Activated CD8-positive, alpha-beta memory T cell treated with anti-CD3 and anti-CD28 coated beads, Interleukin-2, amount 50 U/mL, for 1 hour (primary cell): ENCODE measurements around the gene PLXNA4.

Experiments used
- DNase-seq: peaks from one replicate; pipeline ENCODE4 v3.0.0-alpha.2; 2020; ENCODE audit errors: extremely low read depth

Gene PLXNA4

GRCh38 chr7:132242192-132242812 is 334.0 kb downstream of the PLXNA4 start:
- no peak for DNase-seq

GRCh38 chr7:132240821-132241422 is 335.3 kb downstream of the PLXNA4 start:
- DNase-seq, result no peak

DNA sequence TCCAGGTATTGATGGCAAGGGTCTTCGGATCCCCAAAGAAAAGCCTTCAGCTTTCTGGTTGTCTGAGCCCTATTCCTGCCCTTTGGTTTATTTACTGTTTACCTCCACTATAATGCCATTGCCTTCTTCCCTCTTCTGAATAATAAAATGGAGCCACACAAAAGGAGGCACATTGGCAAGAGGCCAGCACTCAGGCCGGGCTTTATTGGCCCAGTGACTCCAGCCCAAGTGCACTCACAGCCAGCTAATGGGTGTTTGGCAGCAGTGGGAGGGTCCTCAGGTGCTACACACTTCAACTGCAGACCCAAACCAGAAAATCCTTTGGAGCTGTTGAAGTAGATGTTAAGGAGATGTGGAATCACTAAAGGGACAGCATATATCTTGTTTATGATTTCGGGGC is 336.0 kb downstream of the PLXNA4 start:
- no peak for DNase-seq

- DNase-seq, result no peak
Observed at GRCh38 chr7:132239422-132239994, 336.8 kb downstream of the PLXNA4 start.

DNA sequence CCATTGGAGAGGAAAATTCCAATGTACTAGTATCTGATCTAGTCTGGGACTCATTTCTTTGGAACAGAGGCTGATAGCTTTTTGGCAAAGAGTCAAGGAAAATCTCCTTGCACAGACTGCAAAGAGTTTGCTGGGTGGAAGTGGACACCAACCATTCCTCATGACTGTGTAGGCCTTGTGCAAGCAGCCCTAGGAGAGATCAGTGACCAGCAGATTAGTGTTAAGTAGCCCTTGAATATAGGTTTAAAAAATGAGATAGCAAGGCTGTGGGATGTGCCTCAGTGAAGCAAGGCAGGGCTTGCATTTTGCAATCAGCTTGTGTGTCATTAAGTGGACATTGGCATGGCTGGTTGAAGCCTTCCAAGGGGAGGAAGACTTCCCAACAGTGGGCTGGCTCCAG is 341.6 kb downstream of the PLXNA4 start:
- no peak for DNase-seq

DNA sequence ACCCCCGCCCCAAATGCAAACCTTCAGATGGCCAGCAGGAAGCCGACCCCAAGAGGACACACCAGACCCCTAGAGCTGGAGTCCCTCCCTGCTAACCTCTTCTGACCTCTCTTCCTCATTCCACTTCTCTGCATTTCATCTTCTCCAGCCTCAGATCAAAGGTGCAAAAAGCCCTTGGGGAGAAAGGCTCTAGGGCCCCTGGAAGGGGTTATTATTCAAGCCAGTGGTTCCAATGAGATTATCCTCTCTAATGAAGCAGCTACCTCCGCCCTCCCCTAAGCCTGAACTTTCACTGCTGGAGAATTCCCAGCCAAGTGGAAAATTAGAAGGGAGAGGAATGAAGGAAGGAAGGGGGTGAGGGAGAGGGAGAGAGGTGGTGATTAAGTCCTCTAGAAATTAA is 343.9 kb downstream of the PLXNA4 start:
- no peak for DNase-seq

DNA sequence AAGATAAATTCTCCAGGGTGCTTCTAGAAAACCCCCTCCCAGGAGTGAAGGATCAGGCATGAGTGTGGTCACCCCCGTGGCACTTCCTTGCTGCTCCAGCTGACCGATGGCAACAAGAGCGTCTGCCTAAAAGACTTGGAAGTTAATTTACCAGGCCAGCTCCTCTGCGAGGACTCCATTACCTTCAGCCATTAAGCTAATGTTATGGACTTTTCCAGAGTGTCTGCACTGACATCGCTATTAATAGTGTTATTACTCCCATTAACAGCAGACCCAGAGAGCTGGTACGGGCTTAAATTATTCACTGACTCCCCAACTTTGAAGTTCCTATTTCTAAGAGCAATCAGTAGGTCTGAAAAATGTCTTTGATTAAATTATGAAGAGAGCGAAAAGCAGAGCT is 345.8 kb downstream of the PLXNA4 start:
- no peak for DNase-seq

- no peak for DNase-seq
Observed at GRCh38 chr7:132228240-132228639, 348.0 kb downstream of the PLXNA4 start.

DNA sequence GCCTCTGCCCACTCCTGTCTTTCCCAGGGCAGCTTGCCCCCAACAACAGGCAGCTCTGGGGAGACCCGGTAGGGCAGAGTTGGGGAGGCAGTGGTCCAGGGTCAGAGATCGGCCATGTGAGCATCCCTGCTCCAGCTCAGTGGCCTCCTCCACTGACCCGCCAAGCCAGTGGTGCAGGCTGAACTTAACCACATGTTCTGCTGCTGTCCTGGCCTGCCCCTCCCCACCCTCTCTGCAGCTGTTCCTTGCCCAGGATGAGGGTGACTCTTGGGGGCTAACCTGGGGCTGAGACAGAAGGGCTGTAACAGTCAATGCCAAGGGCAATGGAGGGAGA is 349.3 kb downstream of the PLXNA4 start:
- DNase-seq, result no peak

DNA sequence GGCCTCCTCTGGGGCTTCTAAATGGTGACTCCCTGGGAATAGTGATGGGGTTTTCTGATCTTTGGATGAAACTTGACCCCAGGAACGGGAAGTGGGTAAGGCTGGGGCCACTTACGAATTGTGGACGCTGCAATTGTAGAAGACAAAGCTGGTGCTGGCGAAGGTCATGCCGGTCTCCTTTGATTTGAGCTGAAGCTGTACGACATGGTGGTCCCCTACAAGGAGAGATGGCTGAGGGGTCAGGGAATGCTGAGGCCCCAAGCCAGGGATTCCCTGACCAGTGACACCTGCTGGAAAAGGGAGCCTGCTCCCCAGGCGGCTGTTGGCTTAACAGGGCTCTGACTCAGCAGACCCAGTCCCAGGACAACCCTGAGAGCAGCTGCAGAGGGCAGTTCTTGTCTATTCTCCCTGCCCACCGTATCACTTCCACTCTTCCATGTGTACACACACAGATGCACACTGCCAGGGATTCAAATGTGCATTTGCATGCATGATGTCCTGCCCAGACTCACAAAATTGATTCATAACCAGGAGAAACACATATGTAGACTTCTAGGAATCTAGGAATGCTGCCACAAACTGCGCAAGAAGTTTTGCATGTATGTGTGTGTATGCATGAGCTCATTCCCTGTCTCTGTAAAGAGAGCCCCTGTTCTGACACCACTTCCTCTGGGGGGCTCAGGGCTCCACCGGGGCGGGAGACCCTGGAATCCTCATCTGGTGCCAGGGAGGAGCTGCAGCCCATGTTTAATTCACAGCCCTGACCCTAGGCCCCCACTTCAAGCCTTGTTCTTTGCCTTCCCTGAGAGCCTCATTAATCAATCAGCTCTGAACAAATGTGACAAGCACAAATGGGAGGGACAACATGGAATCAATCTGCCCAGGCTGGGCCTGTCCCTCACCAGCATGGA is 350.0 kb downstream of the PLXNA4 start:
- DNase-seq, result no peak

GRCh38 chr7:132225216-132226030 is 350.8 kb downstream of the PLXNA4 start:
- DNase-seq, result no peak

DNA sequence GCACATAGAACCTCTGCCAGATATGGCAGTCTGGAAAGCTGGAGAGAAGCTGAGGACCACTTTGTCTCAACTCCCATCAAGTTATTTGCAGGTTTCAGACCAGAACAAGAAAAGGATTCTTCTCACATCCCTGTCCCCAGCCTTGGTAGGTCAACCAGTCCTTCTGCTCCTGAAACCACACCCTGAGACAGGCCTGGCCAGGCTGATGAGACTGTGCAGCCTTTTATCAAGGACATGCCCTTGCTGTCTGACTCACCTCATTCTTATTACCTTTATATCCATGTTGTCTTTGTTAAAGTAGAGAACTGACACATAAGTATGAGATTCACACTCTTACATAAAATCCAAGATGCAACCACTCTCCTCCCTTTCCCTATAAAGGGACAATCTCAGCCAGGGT is 354.9 kb downstream of the PLXNA4 start:
- no peak for DNase-seq

DNA sequence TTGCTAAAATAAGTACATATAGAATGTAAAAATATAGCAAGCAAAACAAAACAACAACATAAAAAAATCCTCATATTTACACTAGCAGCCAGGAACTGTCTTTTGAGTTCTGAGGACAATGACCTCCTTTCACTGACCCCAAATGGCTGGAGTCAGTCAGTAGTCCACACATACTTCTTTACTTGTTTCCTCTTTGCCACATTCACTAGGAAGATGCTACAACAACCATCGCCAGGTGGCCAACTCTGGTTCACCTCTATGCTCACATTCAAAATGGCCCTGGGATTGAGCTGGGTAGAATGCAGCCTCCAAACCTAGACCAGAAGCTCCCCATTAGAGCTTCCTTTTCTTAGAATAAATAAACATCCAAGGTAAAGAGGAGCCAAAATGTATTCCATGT is 356.2 kb downstream of the PLXNA4 start:
- DNase-seq, result no peak

- no peak for DNase-seq
Observed at GRCh38 chr7:132218876-132219275, 357.4 kb downstream of the PLXNA4 start.

DNA sequence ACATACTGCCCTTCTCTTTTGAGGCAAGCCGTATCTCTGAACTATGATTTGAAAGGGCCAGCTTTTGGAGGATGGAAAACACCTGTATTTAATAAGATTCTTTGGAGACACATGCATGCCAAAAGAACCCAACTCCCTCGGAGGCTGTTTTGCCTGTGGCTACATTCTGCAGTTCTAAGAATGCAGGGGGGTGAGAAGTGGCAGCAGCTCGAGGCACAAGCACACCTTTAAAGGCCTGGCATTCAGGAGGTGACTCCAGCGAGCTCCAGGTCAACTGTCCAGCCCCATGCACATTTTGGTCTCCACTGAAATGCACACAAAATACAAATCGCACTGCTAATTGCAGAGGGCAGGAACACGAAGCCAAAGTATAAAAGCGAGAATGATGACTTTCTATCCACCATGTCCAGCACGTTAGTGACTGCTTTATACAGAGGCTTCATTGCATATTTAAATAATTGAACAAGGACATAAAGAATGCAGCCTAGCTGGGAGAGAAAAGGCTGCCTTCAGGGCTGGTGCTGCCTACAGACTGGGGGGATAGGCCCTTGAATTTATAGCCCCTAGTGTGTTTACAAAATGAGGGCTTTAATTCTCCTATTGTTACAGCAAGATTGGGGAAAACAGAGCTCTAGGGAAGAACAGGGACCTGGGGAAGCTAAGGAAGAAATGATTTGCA is 359.3 kb downstream of the PLXNA4 start:
- DNase-seq, result no peak

DNA sequence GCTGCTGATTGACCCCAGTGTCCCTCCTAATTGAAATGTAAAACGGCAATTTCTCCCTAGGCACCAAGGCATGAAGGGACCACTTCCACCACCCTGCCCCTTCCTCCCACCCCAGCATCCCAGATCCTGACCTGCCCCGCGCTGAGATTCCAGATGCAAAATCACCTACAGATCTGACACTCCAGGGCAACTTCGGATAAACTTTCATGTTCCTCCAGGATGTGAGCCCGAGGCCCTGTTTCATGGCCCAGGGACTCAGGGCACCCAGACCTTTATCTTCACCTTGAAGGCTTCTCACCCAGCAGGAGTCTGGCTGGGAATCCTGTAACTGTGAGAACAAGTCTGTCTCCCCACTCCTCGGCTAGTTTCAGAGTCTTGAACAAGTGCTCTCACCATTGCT is 361.8 kb downstream of the PLXNA4 start:
- no peak for DNase-seq

- no peak for DNase-seq
Observed at GRCh38 chr7:132213583-132213982, 362.7 kb downstream of the PLXNA4 start.

GRCh38 chr7:132211971-132212370 is 364.3 kb downstream of the PLXNA4 start:
- DNase-seq, result no peak

DNA sequence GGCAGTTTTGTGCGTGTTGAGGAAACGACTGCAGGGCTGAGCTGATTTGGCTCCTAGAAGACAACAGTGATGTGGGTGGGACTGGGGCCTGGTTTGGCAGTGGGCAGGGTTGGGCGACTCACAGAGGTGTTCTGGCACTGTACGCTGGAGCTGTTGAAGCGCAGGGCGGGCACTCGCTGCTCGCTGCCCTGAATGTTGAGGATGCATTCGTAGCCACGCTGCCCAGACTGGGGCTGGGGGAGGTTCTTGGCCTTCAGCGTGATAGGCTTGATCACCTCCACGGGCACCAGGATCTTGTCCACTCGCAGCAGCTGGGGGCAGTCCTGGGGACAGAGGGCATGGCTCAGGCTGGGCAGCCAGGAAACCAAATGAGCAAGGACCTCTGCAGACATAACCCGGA is 365.4 kb downstream of the PLXNA4 start:
- no peak for DNase-seq

- DNase-seq, result no peak
Observed at GRCh38 chr7:132207782-132208181, 368.5 kb downstream of the PLXNA4 start.

DNA sequence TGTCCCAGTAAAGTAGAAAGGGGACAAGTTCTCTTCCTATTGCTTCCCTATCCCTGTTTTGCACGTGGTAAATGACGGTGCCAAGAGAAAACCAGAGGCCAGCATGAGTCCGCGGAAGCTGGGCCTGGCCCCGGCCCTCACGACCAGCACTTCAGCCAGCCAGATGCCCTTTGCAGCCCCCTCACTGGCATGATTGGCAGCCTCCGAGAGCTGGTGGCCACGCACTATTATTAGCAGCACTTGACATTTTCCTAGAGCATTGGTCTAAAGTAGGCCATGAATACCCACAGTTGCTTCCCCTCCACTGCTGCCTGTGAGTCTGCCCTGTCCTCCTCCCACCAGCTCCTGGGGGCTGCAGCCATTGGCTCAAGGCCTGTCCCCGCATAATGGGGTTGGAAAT is 369.1 kb downstream of the PLXNA4 start:
- DNase-seq, result no peak
